ENCODE results near the gene FCRL1. TPM values are rescaled to one million over a fixed set of nuclear protein-coding genes. Genes with fewer than 3 reads are reported as not detected.

The FCRL1 gene
- total and polyA plus RNA-seq, 4 donors, result 0.19 to 1.2 TPM; not detected in 2

- intact Hi-C loops (cut with DNase I), result no loop called here
- ATAC-seq (ENCODE audit: low FRiP score) (no peak), DNase-seq (no peak)
- Histone ChIP-seq H3K27ac (ENCODE audit: low read depth in 1 of 2, low read length in 2 of 2) (no peak overlapping the region), H3K4me3 (ENCODE audit: low read length in 2 of 2) (no peak overlapping the region), H3K9me3 (ENCODE audit: control insufficient read depth, low read length) (peaks cover 1% of the 10 kb centered on the region), H3K36me3 (ENCODE audit: control insufficient read depth in 1 of 2, insufficient read depth in 2 of 2, low read length in 1 of 2) (no peaks in the 10 kb centered on the region), H3K27me3 (ENCODE audit: control insufficient read depth in 1 of 2, insufficient read depth in 2 of 2, low read length in 1 of 2) (peaks cover 0 to 2% of the 10 kb centered on the region in 2 donors), H3K4me1 (ENCODE audit: control insufficient read depth in 1 of 2, insufficient read depth in 2 of 2, low read length in 2 of 2) (no peaks in the 10 kb centered on the region)
- 56 to 64% methylated on average over 2 of the region's 2 CpGs for WGBS, 2 donors
These were observed 38.9 kb downstream of the FCRL1 start for GRCh38 chr1:157781048-157781447.

- Histone ChIP-seq H3K9me3 (ENCODE audit: control insufficient read depth, low read length) (peaks cover 1% of the 10 kb centered on the region), H3K27me3 (ENCODE audit: control insufficient read depth in 1 of 2, insufficient read depth in 2 of 2, low read length in 1 of 2) (no peaks in the 10 kb centered on the region), H3K27ac (ENCODE audit: low read depth in 1 of 2, low read length in 2 of 2) (no peak within 1 kb of the TSS), H3K4me3 (ENCODE audit: low read length in 2 of 2) (no peak within 1 kb of the TSS), H3K4me1 (ENCODE audit: control insufficient read depth in 1 of 2, insufficient read depth in 2 of 2, low read length in 2 of 2) (no peaks in the 10 kb centered on the region), H3K36me3 (ENCODE audit: control insufficient read depth in 1 of 2, insufficient read depth in 2 of 2, low read length in 1 of 2) (no peaks in the 10 kb centered on the region)
- intact Hi-C loops (cut with DNase I), result no loop called here
- WGBS, 2 donors, result 83 to 84% methylated on average over 1 of the region's 1 CpG
- ATAC-seq (ENCODE audit: low FRiP score), result no peak
- no peak for DNase-seq
These were observed 42.9 kb downstream of the FCRL1 start, which contains the start of gene FCRL2 for GRCh38 chr1:157776971-157777391. TSS of gene FCRL2 (minus strand) at chr1:157777132. CDS start at chr1:157777073, 59 bp downstream.

GRCh38 chr1:157775101-157775870, 44.6 kb downstream of the FCRL1 start:
- no peak for ATAC-seq (ENCODE audit: low FRiP score)
- intact Hi-C loops (cut with DNase I), result no loop called here
- WGBS, 2 donors, result 70 to 72% methylated on average over 4 of the region's 4 CpGs

GRCh38 chr1:157774412-157774811, 45.5 kb downstream of the FCRL1 start:
- ATAC-seq (ENCODE audit: low FRiP score) (no peak), DNase-seq (no peak)
- H3K4me1 ChIP-seq (ENCODE audit: control insufficient read depth in 1 of 2, insufficient read depth in 2 of 2, low read length in 2 of 2), result no peaks in the 10 kb centered on the region
- intact Hi-C loops (cut with DNase I), result no loop called here
- peaks cover 1% of the 10 kb centered on the region for H3K9me3 ChIP-seq (ENCODE audit: control insufficient read depth, low read length)
- WGBS, 2 donors, result 70 to 77% methylated on average over 2 of the region's 2 CpGs
- H3K27me3 ChIP-seq (ENCODE audit: control insufficient read depth in 1 of 2, insufficient read depth in 2 of 2, low read length in 1 of 2), result no peaks in the 10 kb centered on the region
- H3K36me3 ChIP-seq (ENCODE audit: control insufficient read depth in 1 of 2, insufficient read depth in 2 of 2, low read length in 1 of 2), result no peaks in the 10 kb centered on the region
- H3K27ac ChIP-seq (ENCODE audit: low read depth in 1 of 2, low read length in 2 of 2), result no peak overlapping the region
- no peak overlapping the region for H3K4me3 ChIP-seq (ENCODE audit: low read length in 2 of 2)

More at GRCh38 chr1:157775101-157775870, 44.6 kb downstream of the FCRL1 start:
- H3K36me3 ChIP-seq (ENCODE audit: control insufficient read depth in 1 of 2, insufficient read depth in 2 of 2, low read length in 1 of 2), result no peaks in the 10 kb centered on the region
- no peak overlapping the region for H3K4me3 ChIP-seq (ENCODE audit: low read length in 2 of 2)
- H3K9me3 ChIP-seq (ENCODE audit: control insufficient read depth, low read length), result peaks cover 1% of the 10 kb centered on the region
- no peaks in the 10 kb centered on the region for H3K27me3 ChIP-seq (ENCODE audit: control insufficient read depth in 1 of 2, insufficient read depth in 2 of 2, low read length in 1 of 2)
- H3K27ac ChIP-seq (ENCODE audit: low read depth in 1 of 2, low read length in 2 of 2), result no peak overlapping the region
- H3K4me1 ChIP-seq (ENCODE audit: control insufficient read depth in 1 of 2, insufficient read depth in 2 of 2, low read length in 2 of 2), result no peaks in the 10 kb centered on the region
- no peak for DNase-seq

- 9 to 25% methylated on average over 1 of the region's 1 CpG for WGBS, 2 donors
- Histone ChIP-seq H3K4me1 (ENCODE audit: control insufficient read depth in 1 of 2, insufficient read depth in 2 of 2, low read length in 2 of 2) (no peaks in the 10 kb centered on the region), H3K27me3 (ENCODE audit: control insufficient read depth in 1 of 2, insufficient read depth in 2 of 2, low read length in 1 of 2) (no peaks in the 10 kb centered on the region), H3K9me3 (ENCODE audit: control insufficient read depth, low read length) (peaks cover 1% of the 10 kb centered on the region), H3K4me3 (ENCODE audit: low read length in 2 of 2) (no peak overlapping the region), H3K36me3 (ENCODE audit: control insufficient read depth in 1 of 2, insufficient read depth in 2 of 2, low read length in 1 of 2) (no peaks in the 10 kb centered on the region), H3K27ac (ENCODE audit: low read depth in 1 of 2, low read length in 2 of 2) (no peak overlapping the region)
- intact Hi-C loops (cut with DNase I), result no loop called here
- ATAC-seq (ENCODE audit: low FRiP score), result no peak
- DNase-seq, result no peak
These were observed 46.2 kb downstream of the FCRL1 start for GRCh38 chr1:157773493-157774350.

GRCh38 chr1:157771661-157772425, 48.1 kb downstream of the FCRL1 start:
- ATAC-seq (ENCODE audit: low FRiP score) (no peak), DNase-seq (no peak)
- Histone ChIP-seq H3K4me3 (ENCODE audit: low read length in 2 of 2) (no peak overlapping the region), H3K27me3 (ENCODE audit: control insufficient read depth in 1 of 2, insufficient read depth in 2 of 2, low read length in 1 of 2) (no peaks in the 10 kb centered on the region), H3K27ac (ENCODE audit: low read depth in 1 of 2, low read length in 2 of 2) (no peak overlapping the region), H3K9me3 (ENCODE audit: control insufficient read depth, low read length) (peaks cover 1% of the 10 kb centered on the region), H3K36me3 (ENCODE audit: control insufficient read depth in 1 of 2, insufficient read depth in 2 of 2, low read length in 1 of 2) (no peaks in the 10 kb centered on the region), H3K4me1 (ENCODE audit: control insufficient read depth in 1 of 2, insufficient read depth in 2 of 2, low read length in 2 of 2) (no peaks in the 10 kb centered on the region)
- intact Hi-C loops (cut with DNase I), result no loop called here
- WGBS, 2 donors, result 77 to 78% methylated on average over 8 of the region's 8 CpGs

GRCh38 chr1:157770442-157771043, 49.4 kb downstream of the FCRL1 start:
- Histone ChIP-seq H3K27ac (ENCODE audit: low read depth in 1 of 2, low read length in 2 of 2) (no peak overlapping the region), H3K9me3 (ENCODE audit: control insufficient read depth, low read length) (no peaks in the 10 kb centered on the region), H3K4me3 (ENCODE audit: low read length in 2 of 2) (no peak overlapping the region), H3K27me3 (ENCODE audit: control insufficient read depth in 1 of 2, insufficient read depth in 2 of 2, low read length in 1 of 2) (no peaks in the 10 kb centered on the region), H3K36me3 (ENCODE audit: control insufficient read depth in 1 of 2, insufficient read depth in 2 of 2, low read length in 1 of 2) (no peaks in the 10 kb centered on the region), H3K4me1 (ENCODE audit: control insufficient read depth in 1 of 2, insufficient read depth in 2 of 2, low read length in 2 of 2) (no peaks in the 10 kb centered on the region)
- DNase-seq (no peak), ATAC-seq (ENCODE audit: low FRiP score) (no peak)
- WGBS, 2 donors, result 42 to 45% methylated on average over 9 of the region's 9 CpGs
- intact Hi-C loops (cut with DNase I), result no loop called here

GRCh38 chr1:157766792-157767191, 53.1 kb downstream of the FCRL1 start:
- Histone ChIP-seq H3K27me3 (ENCODE audit: control insufficient read depth in 1 of 2, insufficient read depth in 2 of 2, low read length in 1 of 2) (no peaks in the 10 kb centered on the region), H3K27ac (ENCODE audit: low read depth in 1 of 2, low read length in 2 of 2) (no peak overlapping the region), H3K4me1 (ENCODE audit: control insufficient read depth in 1 of 2, insufficient read depth in 2 of 2, low read length in 2 of 2) (no peaks in the 10 kb centered on the region), H3K4me3 (ENCODE audit: low read length in 2 of 2) (no peak overlapping the region), H3K9me3 (ENCODE audit: control insufficient read depth, low read length) (no peaks in the 10 kb centered on the region), H3K36me3 (ENCODE audit: control insufficient read depth in 1 of 2, insufficient read depth in 2 of 2, low read length in 1 of 2) (no peaks in the 10 kb centered on the region)
- intact Hi-C loops (cut with DNase I), result no loop called here
- no peak for ATAC-seq (ENCODE audit: low FRiP score)
- no peak for DNase-seq

Measured in aorta (tissue), 5 donors.